ENCODE data around the gene RNF180.

DNA sequence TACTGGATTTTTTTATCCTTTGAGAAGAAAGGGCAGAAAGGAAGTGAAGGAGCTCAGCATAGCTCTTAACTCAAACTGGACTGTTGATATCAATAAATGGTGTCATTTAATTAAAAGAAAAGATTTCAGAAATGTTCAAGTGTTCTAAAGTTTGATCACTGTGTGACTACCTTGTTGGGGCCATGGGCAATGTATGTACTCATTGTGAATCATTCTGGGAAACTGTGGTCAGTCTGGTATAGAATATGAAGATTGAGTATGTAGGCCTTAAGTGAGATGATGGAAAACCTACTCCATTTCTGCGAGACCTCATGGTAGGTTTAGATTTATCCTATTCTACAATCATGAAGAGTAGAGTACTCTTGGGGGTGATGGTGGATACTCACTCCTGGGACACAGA is 175.7 kb downstream of the RNF180 start:
- TF ChIP-seq, protein P1, sequence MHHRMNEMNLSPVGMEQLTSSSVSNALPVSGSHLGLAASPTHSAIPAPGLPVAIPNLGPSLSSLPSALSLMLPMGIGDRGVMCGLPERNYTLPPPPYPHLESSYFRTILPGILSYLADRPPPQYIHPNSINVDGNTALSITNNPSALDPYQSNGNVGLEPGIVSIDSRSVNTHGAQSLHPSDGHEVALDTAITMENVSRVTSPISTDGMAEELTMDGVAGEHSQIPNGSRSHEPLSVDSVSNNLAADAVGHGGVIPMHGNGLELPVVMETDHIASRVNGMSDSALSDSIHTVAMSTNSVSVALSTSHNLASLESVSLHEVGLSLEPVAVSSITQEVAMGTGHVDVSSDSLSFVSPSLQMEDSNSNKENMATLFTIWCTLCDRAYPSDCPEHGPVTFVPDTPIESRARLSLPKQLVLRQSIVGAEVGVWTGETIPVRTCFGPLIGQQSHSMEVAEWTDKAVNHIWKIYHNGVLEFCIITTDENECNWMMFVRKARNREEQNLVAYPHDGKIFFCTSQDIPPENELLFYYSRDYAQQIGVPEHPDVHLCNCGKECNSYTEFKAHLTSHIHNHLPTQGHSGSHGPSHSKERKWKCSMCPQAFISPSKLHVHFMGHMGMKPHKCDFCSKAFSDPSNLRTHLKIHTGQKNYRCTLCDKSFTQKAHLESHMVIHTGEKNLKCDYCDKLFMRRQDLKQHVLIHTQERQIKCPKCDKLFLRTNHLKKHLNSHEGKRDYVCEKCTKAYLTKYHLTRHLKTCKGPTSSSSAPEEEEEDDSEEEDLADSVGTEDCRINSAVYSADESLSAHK (tag by site-specific recombination; IDR thresholded peaks at IDR 0.05) = no peak
- TF ChIP-seq ZBTB1 (tag by site-specific recombination; IDR thresholded peaks at IDR 0.05) = no peak
